HEK293 (cell line): Measurements from ENCODE around the gene RTN3.

ENCODE experiments used
- CTCF ChIA-PET: fragments of 350-600 bp; formaldehyde crosslinking; extraction: SDS; loops from one replicate; lab custom pipeline; 2021; ENCODE audit warnings: antibody characterized with exemption; lab: Yijun Ruan, JAX
- POLR2A ChIA-PET: fragments of 300-600 bp; formaldehyde crosslinking; extraction: SDS; loops from one replicate; lab custom pipeline; 2020; ENCODE audit warnings: antibody characterized with exemption, inconsistent platforms; lab: Yijun Ruan, JAX
- H3K27ac ChIP-seq: fragments of 200-500 bp; sonication (Bioruptor generic); 2 replicates; pipeline ENCODE4 v1.5.1; 2014; ENCODE audit warnings: low read depth, low read length, control low read depth, inconsistent platforms; ENCODE audit errors: extremely low read depth
- H3K36me3 ChIP-seq, 2 experiments: fragments of 200-500 bp in 1 of 2; sonication (Bioruptor generic) in 1 of 2; 1 replicate in 1 of 2; 2 replicates in 1 of 2; pipeline ENCODE4 v1.5.1; 2014 to 2017; ENCODE audit warnings: inconsistent platforms in 2 of 2, low read length in 2 of 2; ENCODE audit not compliant: control insufficient read depth in 2 of 2, insufficient read depth in 1 of 2
- H3K4me1 ChIP-seq: fragments of 200-500 bp; sonication (Bioruptor generic); 2 replicates; pipeline ENCODE4 v1.5.1; 2014; ENCODE audit warnings: mild to moderate bottlenecking, low read length, inconsistent platforms; ENCODE audit not compliant: control insufficient read depth, insufficient read depth
- H3K4me3 ChIP-seq: 2 replicates; pipeline ENCODE4 v1.5.1; 2011; ENCODE audit warnings: low read depth, mild to moderate bottlenecking, control low read depth, low read length, moderate library complexity
- H3K9me3 ChIP-seq: fragments of 200-500 bp; sonication (Bioruptor generic); 2 replicates; pipeline ENCODE4 v1.5.1; 2014; ENCODE audit warnings: low read depth, low read length, inconsistent platforms; ENCODE audit not compliant: control insufficient read depth, insufficient read depth
- BCL11B ChIP-seq: fragments of 450-650 bp; formaldehyde crosslinking; IDR thresholded peaks from 2 replicates; pipeline ENCODE4 v1.5.1; 2016; ENCODE audit warnings: low read depth, missing biosample characterization, missing genetic modification characterization
- FEZF1 ChIP-seq: fragments of 450-650 bp; formaldehyde crosslinking; IDR thresholded peaks from 2 replicates; pipeline ENCODE4 v1.5.1; 2016; ENCODE audit warnings: missing biosample characterization, missing genetic modification characterization
- KLF17 ChIP-seq: fragments of 450-650 bp; formaldehyde crosslinking; IDR thresholded peaks from 2 replicates; pipeline ENCODE4 v1.5.1; 2016; ENCODE audit warnings: missing biosample characterization, missing genetic modification characterization
- PBX3 ChIP-seq: sonication (generic); formaldehyde crosslinking; IDR thresholded peaks from 2 replicates; pipeline ENCODE4 v1.8.1; 2022; ENCODE audit warnings: mild to moderate bottlenecking, moderate library complexity, missing genetic modification reagents
- SP7 ChIP-seq: fragments of 450-650 bp; formaldehyde crosslinking; IDR thresholded peaks from 2 replicates; pipeline ENCODE4 v1.5.1; 2016; ENCODE audit warnings: missing biosample characterization, missing genetic modification characterization
- ZBTB49 ChIP-seq: fragments of 450-650 bp; formaldehyde crosslinking; IDR thresholded peaks from 2 replicates; pipeline ENCODE4 v1.5.1; 2016; ENCODE audit warnings: missing biosample characterization, missing genetic modification characterization, low read depth
- ZNF114 ChIP-seq: fragments of 450-650 bp; formaldehyde crosslinking; IDR thresholded peaks from 2 replicates; pipeline ENCODE4 v1.5.0; 2017; ENCODE audit warnings: missing biosample characterization, missing genetic modification characterization
- ZNF121 ChIP-seq: fragments of 450-650 bp; formaldehyde crosslinking; IDR thresholded peaks from 2 replicates; pipeline ENCODE4 v1.5.1; 2016; ENCODE audit warnings: missing biosample characterization, missing genetic modification characterization
- ZNF24 ChIP-seq: fragments of 450-650 bp; formaldehyde crosslinking; IDR thresholded peaks from 2 replicates; pipeline ENCODE4 v1.5.1; 2016; ENCODE audit warnings: missing biosample characterization, missing genetic modification characterization
- ZNF280D ChIP-seq: fragments of 450-650 bp; formaldehyde crosslinking; IDR thresholded peaks from 2 replicates; pipeline ENCODE4 v1.5.1; 2016; ENCODE audit warnings: missing biosample characterization, missing genetic modification characterization
- ZNF488 ChIP-seq: fragments of 450-650 bp; formaldehyde crosslinking; IDR thresholded peaks from 2 replicates; pipeline ENCODE4 v1.5.1; 2016; ENCODE audit warnings: missing biosample characterization, missing genetic modification characterization
- ZNF521 ChIP-seq: fragments of 450-650 bp; formaldehyde crosslinking; IDR thresholded peaks from 2 replicates; pipeline ENCODE4 v1.5.1; 2017; ENCODE audit warnings: missing biosample characterization, mild to moderate bottlenecking, missing genetic modification characterization
- ZNF530 ChIP-seq: fragments of 450-650 bp; formaldehyde crosslinking; IDR thresholded peaks from 2 replicates; pipeline ENCODE4 v1.5.1; 2016; ENCODE audit warnings: low read depth, missing biosample characterization, missing genetic modification characterization
- ZNF639 ChIP-seq: fragments of 450-650 bp; formaldehyde crosslinking; IDR thresholded peaks from 2 replicates; pipeline ENCODE4 v1.5.1; 2016; ENCODE audit warnings: missing biosample characterization, missing genetic modification characterization
- ZNF692 ChIP-seq: fragments of 450-650 bp; formaldehyde crosslinking; IDR thresholded peaks from 2 replicates; pipeline ENCODE4 v1.5.1; 2016; ENCODE audit warnings: missing biosample characterization, missing genetic modification characterization
- ZNF701 ChIP-seq: fragments of 450-650 bp; formaldehyde crosslinking; IDR thresholded peaks from 2 replicates; pipeline ENCODE4 v1.5.1; 2016; ENCODE audit warnings: missing biosample characterization, missing genetic modification characterization
- ZNF76 ChIP-seq: fragments of 450-650 bp; formaldehyde crosslinking; IDR thresholded peaks from 2 replicates; pipeline ENCODE4; 2016; ENCODE audit warnings: low read depth, missing biosample characterization, missing genetic modification characterization, borderline replicate concordance

RTN3 gene

GRCh38 chr11:63639199-63639832 lies 42.0 kb upstream of the RTN3 start:
- peak; percentile 75; the same call in 1 of the 2 replicates for TF ChIP-seq ZNF121 (tag by site-specific recombination)
- no peak for TF ChIP-seq ZNF280D (tag by site-specific recombination)
- TF ChIP-seq FEZF1: no peak
- TF ChIP-seq ZNF692: no peak
- TF ChIP-seq, all 188 proteins: peak for 1
- H3K4me3 ChIP-seq: no peak overlapping the region
- no peaks in the 10 kb centered on the region for H3K9me3 ChIP-seq
- CTCF ChIA-PET: interaction anchor here (0.6 to 2.9 kb wide), 21 partner anchors 8 to 160 kb away, joined by 3 to 42 read pairs (median 4); no protein-coding TSS in a partner anchor
- no peaks in the 10 kb centered on the region for H3K4me1 ChIP-seq
- no peak overlapping the region for H3K27ac ChIP-seq
- POLR2A ChIA-PET: interaction anchor here (0.7 kb wide), 1 partner anchor 43 kb away, joined by 3 read pairs; no protein-coding TSS in a partner anchor
- H3K36me3 ChIP-seq: peaks cover 0 to 60% of the 10 kb centered on the region in 2 experiments; a peak in 2 of 3 replicates

- H3K27ac ChIP-seq: no peak overlapping the region
- no peaks in the 10 kb centered on the region for H3K9me3 ChIP-seq
- TF ChIP-seq SP7 (tag by site-specific recombination): no peak
- no peak for TF ChIP-seq ZNF488 (tag by site-specific recombination)
- TF ChIP-seq ZNF521 (tag by site-specific recombination): no peak
- no peak for TF ChIP-seq ZNF24 (tag by site-specific recombination)
- no peak for TF ChIP-seq BCL11B (tag by site-specific recombination)
- TF ChIP-seq ZNF639: no peak
- no peak for TF ChIP-seq ZNF114 (tag by site-specific recombination)
- no peak for TF ChIP-seq KLF17 (tag by site-specific recombination)
- TF ChIP-seq ZNF701 (tag by site-specific recombination): no peak
- TF ChIP-seq ZNF530 (tag by site-specific recombination): no peak
- TF ChIP-seq ZNF76 (tag by site-specific recombination): no peak
- TF ChIP-seq ZBTB49 (tag by site-specific recombination): no peak
- TF ChIP-seq PBX3 (CRISPR knock-in tag): no peak
- H3K4me1 ChIP-seq: no peaks in the 10 kb centered on the region
- H3K4me3 ChIP-seq: no peak overlapping the region
- ChIA-PET POLR2A (no interaction called here), CTCF (interaction anchor here (0.7 to 1.5 kb wide), 4 partner anchors 48 to 618 kb away, joined by 3 to 7 read pairs (median 4); no protein-coding TSS in a partner anchor)
- peaks cover 0 to 65% of the 10 kb centered on the region in 2 experiments; a peak in 1 of 3 replicates for H3K36me3 ChIP-seq
Observed at GRCh38 chr11:63641727-63642126, 39.6 kb upstream of the RTN3 start.
